SK-N-SH treated with all-trans-retinoic acid at 6 μM for 48 hours (cell line): ENCODE results near the gene SFRP2.

Source experiments
- CSDC2 ChIP-seq: fragments of 250-450 bp; sonication (Bioruptor Pico); IDR thresholded peaks from 2 replicates; pipeline ENCODE4 v1.5.0; 2020; ENCODE audit warnings: mild to moderate bottlenecking, moderate library complexity
- ESRRG ChIP-seq: fragments of 250-450 bp; sonication (Bioruptor Pico); IDR thresholded peaks from 2 replicates; pipeline ENCODE4 v1.6.1; 2021; ENCODE audit warnings: mild to moderate bottlenecking
- GLIS3 ChIP-seq: fragments of 250-450 bp; sonication (Bioruptor Pico); IDR thresholded peaks from 2 replicates; pipeline ENCODE4 v1.5.0; 2020; ENCODE audit warnings: mild to moderate bottlenecking, moderate library complexity
- ISL1 ChIP-seq: fragments of 250-450 bp; sonication (Bioruptor Pico); IDR thresholded peaks from 2 replicates; pipeline ENCODE4 v2.1.2; 2022; ENCODE audit warnings: mild to moderate bottlenecking, moderate library complexity
- OSR1 ChIP-seq: fragments of 250-450 bp; sonication (Bioruptor Pico); IDR thresholded peaks from 2 replicates; pipeline ENCODE4 v1.8.0; 2022; ENCODE audit warnings: moderate library complexity, mild to moderate bottlenecking, inconsistent platforms
- PPARA ChIP-seq: fragments of 250-450 bp; sonication (Bioruptor Pico); IDR thresholded peaks from 2 replicates; pipeline ENCODE4 v1.5.0; 2020; ENCODE audit warnings: mild to moderate bottlenecking, borderline replicate concordance
- SNAI2 ChIP-seq: fragments of 250-450 bp; sonication (Bioruptor Pico); IDR thresholded peaks from 2 replicates; pipeline ENCODE4 v1.5.0; 2020; ENCODE audit warnings: mild to moderate bottlenecking, moderate library complexity
- TOX ChIP-seq: fragments of 250-450 bp; sonication (Bioruptor Pico); IDR thresholded peaks from 2 replicates; pipeline ENCODE4 v1.8.0; 2021; ENCODE audit warnings: mild to moderate bottlenecking, moderate library complexity, borderline replicate concordance
- ZC3H10 ChIP-seq: fragments of 250-450 bp; sonication (Bioruptor Pico); IDR thresholded peaks from 2 replicates; pipeline ENCODE4 v1.5.1; 2021; ENCODE audit warnings: mild to moderate bottlenecking, moderate library complexity
- ZFP3 ChIP-seq: fragments of 250-450 bp; sonication (Bioruptor Pico); IDR thresholded peaks from 2 replicates; pipeline ENCODE4 v1.5.0; 2020; ENCODE audit warnings: mild to moderate bottlenecking, moderate library complexity
- ZFP30 ChIP-seq: fragments of 450-650 bp; formaldehyde crosslinking; IDR thresholded peaks from 2 replicates; pipeline ENCODE4 v1.5.0; 2022; ENCODE audit warnings: mild to moderate bottlenecking, moderate library complexity
- ZNF565 ChIP-seq: fragments of 450-650 bp; formaldehyde crosslinking; conservative IDR thresholded peaks from 2 replicates; pipeline ENCODE4 v1.5.0; 2020; ENCODE audit warnings: low read depth, mild to moderate bottlenecking, moderate library complexity
- ZNF8 ChIP-seq: fragments of 450-650 bp; formaldehyde crosslinking; IDR thresholded peaks from 2 replicates; pipeline ENCODE4 v1.5.0; 2020; ENCODE audit warnings: mild to moderate bottlenecking, moderate library complexity
- TF ChIP-seq, protein P1 (sequence below): fragments of 250-450 bp; sonication (Bioruptor Pico); IDR thresholded peaks from 2 replicates; pipeline ENCODE4 v1.8.0; 2020; ENCODE audit warnings: mild to moderate bottlenecking, moderate library complexity, borderline replicate concordance

GRCh38 chr4:153745651-153746050 lies 43.2 kb downstream of the SFRP2 start:
- TF ChIP-seq ZFP30, result no peak
- no peak for TF ChIP-seq ESRRG (CRISPR knock-in tag)
- no peak for TF ChIP-seq ISL1
- no peak for TF ChIP-seq ZNF565 (CRISPR knock-in tag)
- no peak for TF ChIP-seq ZFP3 (CRISPR knock-in tag)
- TF ChIP-seq ZC3H10 (CRISPR knock-in tag), result no peak
- TF ChIP-seq, protein P1, sequence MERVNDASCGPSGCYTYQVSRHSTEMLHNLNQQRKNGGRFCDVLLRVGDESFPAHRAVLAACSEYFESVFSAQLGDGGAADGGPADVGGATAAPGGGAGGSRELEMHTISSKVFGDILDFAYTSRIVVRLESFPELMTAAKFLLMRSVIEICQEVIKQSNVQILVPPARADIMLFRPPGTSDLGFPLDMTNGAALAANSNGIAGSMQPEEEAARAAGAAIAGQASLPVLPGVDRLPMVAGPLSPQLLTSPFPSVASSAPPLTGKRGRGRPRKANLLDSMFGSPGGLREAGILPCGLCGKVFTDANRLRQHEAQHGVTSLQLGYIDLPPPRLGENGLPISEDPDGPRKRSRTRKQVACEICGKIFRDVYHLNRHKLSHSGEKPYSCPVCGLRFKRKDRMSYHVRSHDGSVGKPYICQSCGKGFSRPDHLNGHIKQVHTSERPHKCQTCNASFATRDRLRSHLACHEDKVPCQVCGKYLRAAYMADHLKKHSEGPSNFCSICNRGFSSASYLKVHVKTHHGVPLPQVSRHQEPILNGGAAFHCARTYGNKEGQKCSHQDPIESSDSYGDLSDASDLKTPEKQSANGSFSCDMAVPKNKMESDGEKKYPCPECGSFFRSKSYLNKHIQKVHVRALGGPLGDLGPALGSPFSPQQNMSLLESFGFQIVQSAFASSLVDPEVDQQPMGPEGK (CRISPR knock-in tag), result no peak
- TF ChIP-seq OSR1 (CRISPR knock-in tag), result no peak
- no peak for TF ChIP-seq CSDC2 (CRISPR knock-in tag)
- TF ChIP-seq TOX (CRISPR knock-in tag), result no peak
- no peak for TF ChIP-seq SNAI2 (CRISPR knock-in tag)
- no peak for TF ChIP-seq ZNF8
- no peak for TF ChIP-seq GLIS3 (CRISPR knock-in tag)
- TF ChIP-seq PPARA (CRISPR knock-in tag), result no peak
